Measurements from ENCODE around the gene HPCAL1.

HPCAL1 gene

DNA sequence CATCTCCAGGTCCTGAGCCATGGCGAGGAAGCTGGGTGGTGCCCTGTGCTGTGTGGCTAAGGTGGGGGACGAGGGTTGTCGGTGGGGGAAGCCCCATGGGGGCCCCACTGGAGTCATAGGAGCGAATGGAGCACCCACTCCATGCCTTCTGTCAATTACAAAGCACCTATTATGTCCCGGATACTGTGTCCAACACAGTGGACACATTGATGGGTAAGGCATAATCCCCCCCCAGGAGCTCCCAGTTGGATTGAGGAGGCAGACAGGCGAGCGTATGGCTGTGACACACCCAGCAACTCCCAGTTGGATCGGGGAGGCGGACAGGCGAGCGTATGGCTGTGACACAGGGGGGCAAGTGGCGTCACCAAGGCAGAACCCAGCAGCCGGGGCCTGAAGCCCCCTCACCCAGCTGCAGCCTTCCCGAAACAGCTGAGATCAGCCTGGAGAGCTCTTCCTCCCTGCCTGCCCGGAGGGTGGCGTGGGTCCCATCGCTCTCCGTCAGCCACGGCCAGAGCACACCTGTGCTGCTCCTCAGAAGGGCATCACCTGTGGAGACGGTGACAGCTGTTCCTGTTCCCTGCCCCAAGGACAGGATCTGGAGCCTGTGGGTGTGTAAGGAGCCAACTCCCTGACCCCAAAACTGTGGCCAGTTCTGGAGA lies 69.6 kb downstream of the HPCAL1 start:
- DNase-seq = no peak

DNA sequence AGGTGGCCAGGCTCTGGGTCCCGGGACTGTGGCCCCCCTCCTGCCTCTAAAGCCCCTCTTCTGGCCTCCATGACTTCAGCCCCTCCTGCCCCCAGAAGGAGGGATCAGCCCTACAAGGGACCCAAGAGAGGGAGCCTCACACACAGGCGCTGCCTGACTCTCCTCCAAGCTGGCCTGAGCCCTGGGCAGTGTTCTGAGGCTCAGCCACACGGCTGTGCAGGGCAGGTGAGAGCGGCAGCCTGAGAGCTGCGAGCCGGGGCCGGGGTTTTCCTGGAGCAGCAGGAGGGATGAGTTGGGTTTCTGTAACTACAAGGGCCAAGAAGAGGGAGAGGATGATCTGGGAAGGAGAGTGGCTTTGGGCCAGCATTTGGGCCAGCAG lies 70.1 kb downstream of the HPCAL1 start:
- DNase-seq = no peak

DNA sequence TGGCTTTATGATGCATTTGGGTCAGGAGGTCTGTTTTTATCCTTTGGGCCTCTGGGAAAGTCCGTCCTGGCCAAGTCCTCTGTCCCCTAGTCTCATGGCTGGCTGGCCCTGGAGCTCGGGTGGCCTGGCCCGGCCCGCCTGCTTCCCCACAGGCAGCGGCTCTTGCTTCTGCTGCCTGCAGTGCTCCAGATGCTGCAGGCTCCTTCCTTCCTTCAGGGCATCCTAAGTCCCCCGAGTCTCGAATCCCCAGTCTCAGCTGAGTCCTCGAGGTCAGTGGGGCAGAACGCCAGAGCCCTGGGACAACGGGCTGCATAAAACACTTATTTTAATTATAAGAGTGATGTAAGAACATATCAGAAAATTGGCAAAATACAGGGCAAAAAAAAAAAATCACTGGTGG lies 71.2 kb downstream of the HPCAL1 start:
- DNase-seq = no peak

DNA sequence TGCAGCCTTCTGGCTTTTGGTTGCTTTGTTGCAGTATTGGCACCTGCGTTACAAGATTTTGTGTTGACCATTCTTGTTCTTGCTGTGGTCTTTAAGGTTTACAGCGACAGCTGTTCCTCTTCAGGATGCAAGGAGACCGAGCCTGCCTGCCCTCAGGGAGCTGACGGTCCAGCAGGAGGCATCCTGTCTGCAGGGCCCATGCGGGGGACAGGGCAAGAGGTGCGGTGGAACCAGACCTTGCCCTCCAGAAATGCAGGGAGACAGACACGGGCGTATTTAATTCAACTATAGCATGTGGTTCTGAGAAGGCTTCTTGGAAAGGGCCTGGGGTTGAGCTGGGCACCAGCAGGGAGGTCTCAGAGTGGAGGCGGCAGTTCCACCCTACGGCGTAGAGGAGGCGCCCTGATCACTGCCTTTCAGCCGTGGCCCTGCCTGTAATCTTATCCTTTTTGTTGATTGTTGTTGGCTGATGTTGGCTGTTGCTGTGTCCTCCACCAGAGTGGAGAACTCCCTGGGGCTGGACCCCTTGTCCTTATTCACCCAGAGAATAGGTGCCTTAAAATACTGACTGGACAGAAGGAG lies 71.7 kb downstream of the HPCAL1 start:
- DNase-seq = no peak

DNA sequence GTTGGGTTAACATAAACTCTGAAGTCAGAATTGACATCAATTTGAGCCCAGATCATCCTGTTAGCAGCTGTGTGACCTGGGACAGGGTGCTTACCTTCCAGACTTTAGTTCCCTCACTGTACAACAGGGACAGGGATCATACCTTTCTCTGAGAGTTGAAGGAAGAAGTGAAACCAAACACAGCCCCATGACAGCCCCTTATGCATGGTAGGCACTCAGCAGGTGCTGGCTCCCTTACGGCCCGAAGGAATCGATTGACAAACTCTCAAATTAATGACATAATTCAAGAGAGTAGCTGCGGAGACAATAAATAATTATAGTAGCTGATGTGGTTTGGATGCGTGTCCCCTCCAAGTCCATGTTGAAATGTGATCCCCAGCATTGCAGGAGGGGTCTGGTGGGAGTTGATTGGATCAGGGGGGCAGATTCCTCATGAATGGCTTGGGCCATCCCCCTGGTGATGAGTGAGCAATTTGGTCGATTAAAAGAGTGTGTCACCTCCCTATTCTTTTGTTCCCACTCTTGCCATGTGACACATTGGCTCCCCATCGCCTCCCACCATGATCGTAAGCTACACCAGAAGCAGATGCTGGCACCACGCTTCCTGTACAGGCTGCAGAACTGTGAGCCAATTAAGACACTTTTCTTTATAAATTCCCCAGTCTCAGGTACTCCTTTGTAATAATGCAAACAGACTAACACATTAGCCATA lies 73.0 kb downstream of the HPCAL1 start:
- DNase-seq = no peak

DNA sequence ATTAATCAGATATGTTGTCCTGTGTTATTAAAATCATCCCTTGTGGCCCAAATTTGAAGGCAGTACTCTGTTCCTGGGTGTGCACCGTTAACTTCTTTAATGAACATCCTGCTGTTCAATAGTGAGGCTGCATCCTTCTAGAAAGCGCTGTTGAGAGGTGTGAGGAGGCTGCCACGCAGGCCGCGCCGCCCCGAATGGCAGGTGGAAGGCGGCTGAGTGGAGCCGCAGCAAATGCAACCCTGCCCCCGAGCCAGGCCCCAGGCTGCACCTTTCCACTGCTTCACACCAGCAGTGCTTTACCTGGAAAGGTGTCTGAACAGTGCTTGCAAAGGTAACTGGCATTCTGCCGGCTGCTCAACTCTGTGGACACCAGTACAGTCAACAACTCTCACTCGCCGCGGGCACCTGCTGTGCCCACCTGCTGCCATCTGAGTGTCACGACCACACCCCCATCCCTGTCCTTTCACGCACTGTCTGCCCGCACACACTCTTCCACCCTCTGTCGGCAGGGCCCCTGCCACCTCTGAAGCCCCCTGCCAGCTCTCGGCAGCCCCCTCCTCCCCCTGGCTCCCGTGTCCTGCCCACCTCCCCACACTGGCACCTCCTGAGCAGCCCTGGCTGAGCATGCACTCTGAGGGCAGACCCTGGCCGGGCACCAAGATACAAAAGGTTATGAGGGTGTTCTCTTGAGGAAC lies 74.5 kb downstream of the HPCAL1 start:
- peak; percentile 36 for DNase-seq

GRCh38 chr2:10377747-10378085 lies 75.0 kb downstream of the HPCAL1 start:
- DNase-seq = no peak

DNA sequence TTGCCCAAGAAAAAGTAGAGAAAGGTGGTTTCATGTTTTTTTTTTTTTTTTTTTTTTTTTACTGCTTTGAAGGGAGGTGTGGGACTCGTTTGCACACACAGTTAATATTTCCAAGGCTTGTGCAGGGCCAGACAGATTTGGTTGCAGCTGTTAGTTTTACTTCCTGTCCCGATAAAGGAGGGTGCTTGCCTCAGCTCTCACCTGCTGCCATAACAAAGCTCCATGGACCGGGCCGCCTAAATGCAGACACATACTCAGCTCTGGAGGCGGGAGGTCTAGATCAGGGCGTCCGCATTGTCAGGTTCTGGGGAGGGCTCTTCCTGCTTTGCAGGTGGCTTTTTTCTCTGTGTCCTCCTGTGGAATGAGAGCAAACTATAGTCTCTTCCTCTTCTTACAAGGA lies 75.5 kb downstream of the HPCAL1 start:
- DNase-seq = no peak

DNA sequence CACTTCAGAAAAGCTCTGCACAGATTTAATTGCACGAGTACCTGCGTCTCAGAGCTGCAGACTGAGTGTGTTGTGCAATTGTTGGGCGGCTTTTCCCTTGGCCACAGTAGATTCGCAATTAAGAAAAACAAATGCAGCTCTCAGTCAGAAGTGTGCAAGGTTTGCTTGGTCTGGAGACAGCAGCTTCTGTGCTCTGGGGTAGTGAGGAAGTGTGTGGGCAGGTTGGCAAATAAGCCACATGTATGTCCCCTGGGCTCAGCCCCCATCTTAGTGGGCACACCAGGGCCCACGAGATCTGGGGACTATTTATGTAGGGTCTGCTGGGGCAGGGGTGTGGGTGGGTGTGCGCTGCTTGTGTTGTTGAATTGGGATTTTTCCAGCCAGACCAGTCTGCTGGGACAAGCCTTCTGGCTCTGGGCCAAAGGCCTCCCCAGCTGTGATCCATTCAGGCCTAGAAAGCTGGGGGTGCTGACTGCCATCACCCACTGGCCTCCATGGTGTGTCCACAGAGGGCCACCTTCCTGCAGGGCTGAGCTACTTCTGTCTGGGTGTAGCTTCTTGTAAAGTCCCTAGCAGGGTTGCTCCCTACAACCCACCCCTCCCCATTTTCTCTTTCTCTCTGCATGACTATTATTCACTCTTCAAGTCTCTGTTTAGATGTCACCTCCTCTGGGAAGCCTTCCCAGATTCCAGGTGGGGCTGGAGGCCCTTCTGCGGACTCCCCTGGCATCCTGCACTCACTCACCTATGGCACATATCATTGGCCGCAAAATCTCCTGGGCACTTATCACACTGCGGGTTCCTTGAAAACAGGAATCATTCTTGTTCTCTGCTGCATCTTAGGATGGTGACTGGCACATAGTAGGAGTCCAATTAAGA lies 77.6 kb downstream of the HPCAL1 start:
- no peak for DNase-seq

- no peak for DNase-seq
Observed at GRCh38 chr2:10381997-10382353, 79.3 kb downstream of the HPCAL1 start.

GRCh38 chr2:10382354-10383061 lies 79.8 kb downstream of the HPCAL1 start:
- no peak for DNase-seq

DNA sequence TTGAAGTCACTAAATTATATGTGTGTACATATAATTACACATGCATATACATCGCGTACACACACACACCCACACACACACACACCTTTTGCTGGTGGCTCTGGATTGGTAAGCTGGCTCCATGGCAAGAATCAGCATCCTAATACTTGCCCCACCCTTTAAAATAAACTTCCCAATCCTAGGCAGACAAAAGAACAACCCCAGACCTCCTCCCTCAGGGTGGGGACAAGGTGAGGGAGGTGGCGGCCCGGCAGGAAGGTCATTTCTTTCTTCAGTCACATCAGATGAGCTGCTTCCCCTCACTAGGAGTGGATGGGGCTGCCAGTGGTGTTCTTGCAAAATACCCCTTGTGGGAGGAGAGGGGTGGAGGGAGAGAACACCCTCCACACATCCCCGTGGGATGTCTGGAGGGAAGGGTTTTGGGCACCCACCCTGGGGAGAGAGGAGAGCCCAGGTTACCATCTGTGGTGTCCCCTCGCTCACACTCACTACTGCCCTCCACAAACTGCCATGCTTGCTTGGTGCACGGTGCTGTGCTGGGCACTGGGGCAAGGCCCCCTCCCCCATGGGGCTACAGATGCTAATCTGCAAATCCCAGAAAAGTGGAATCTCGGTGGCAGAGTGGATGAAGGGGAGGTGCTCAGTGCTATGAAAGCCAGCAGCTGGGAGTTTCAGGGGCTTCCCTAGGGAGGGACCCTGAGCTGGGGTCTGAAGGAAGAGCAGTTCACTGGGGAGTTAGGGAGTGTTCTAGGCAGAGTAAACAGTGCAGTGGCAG lies 81.4 kb downstream of the HPCAL1 start:
- DNase-seq = no peak

GRCh38 chr2:10385501-10385900 lies 82.8 kb downstream of the HPCAL1 start:
- DNase-seq = no peak

GRCh38 chr2:10385933-10386773 lies 83.4 kb downstream of the HPCAL1 start:
- no peak for DNase-seq

- DNase-seq = peak; percentile 61
Observed at GRCh38 chr2:10387033-10387432, 84.3 kb downstream of the HPCAL1 start.

DNA sequence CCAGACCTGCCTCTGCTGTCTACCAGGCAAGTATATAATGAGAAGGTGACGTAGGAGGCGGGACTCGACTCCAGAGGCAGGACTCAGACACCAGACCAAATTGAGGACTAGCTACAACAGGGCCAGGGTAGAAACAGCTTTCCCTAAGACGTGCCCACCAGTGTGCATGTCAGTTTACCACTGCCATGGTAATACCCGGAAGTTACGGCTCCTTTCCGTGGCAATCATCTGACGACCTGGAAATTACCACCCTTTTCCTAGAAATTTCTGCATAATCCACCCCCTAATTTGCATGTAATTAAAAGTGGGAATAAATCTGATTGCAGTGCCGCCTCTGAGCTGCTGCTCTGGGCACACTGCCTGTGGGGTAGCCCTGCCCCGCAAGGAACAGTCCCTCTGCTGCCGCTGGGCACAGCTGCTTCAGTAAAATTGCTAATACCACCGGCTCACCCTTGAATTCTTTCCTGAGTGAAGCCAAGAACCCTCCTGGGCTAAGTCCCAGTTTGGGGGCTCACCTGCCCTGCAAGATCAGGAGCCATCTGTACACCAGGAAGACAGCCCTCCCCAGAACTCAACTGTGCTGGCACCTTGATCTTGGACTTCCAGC lies 86.4 kb downstream of the HPCAL1 start:
- no peak for DNase-seq

- no peak for DNase-seq
Observed at GRCh38 chr2:10389573-10389972, 86.9 kb downstream of the HPCAL1 start.

- no peak for DNase-seq
Observed at GRCh38 chr2:10390369-10390801, 87.7 kb downstream of the HPCAL1 start.

- DNase-seq = no peak
Observed at GRCh38 chr2:10392100-10392499, 89.4 kb downstream of the HPCAL1 start.

- no peak for DNase-seq
Observed at GRCh38 chr2:10392548-10392947, 89.8 kb downstream of the HPCAL1 start.
